ENCODE results near the gene MRPL19.
A peak's percentile ranks its signal among the peaks of the same experiment; 100 is the strongest.

The MRPL19 gene

DNA sequence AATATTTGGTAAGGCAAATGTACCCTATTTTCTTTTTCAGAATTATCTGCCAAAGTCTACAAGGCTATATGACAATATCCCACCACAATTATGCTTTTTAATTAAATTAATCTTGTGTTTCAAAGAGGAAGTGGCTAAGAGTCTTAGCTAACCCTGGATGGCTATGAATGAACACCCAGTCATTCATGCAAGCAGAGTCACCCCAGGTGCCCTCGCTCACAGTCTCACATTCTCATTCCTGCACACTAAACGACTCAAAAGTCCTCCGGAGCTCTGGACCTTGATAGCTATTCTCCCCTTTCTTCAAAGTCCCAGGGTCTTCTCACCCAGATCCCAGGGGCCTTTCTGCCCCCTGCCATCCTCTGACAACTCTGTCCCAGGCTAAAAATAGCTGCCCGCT is 42.1 kb upstream of the MRPL19 start:
- H3K4me3 ChIP-seq (ENCODE audit: insufficient read length, low read depth): no peak overlapping the region
- no peaks in the 10 kb centered on the region for H3K27me3 ChIP-seq (ENCODE audit: insufficient read depth, insufficient read length)
- no peak overlapping the region for H3K9ac ChIP-seq (ENCODE audit: insufficient read length, low read depth)
- H3K36me3 ChIP-seq (ENCODE audit: insufficient read depth, insufficient read length, low read length): no peaks in the 10 kb centered on the region
- H3K9me3 ChIP-seq (ENCODE audit: insufficient read depth, low read length): no peaks in the 10 kb centered on the region
- TF ChIP-seq ZNF274 (IDR thresholded peaks at IDR 0.05; ENCODE audit: low read depth, low read length) (no peak), YY1 (IDR thresholded peaks at IDR 0.05; ENCODE audit: insufficient read depth, insufficient read length) (no peak), SUZ12 (IDR thresholded peaks at IDR 0.05; ENCODE audit: extremely low read depth, insufficient read depth, insufficient read length) (no peak)
- H3K4me1 ChIP-seq (ENCODE audit: insufficient read depth, insufficient read length): peaks cover 4% of the 10 kb centered on the region
- no peak for DNase-seq (ENCODE audit: low read depth, low spot score)

DNA sequence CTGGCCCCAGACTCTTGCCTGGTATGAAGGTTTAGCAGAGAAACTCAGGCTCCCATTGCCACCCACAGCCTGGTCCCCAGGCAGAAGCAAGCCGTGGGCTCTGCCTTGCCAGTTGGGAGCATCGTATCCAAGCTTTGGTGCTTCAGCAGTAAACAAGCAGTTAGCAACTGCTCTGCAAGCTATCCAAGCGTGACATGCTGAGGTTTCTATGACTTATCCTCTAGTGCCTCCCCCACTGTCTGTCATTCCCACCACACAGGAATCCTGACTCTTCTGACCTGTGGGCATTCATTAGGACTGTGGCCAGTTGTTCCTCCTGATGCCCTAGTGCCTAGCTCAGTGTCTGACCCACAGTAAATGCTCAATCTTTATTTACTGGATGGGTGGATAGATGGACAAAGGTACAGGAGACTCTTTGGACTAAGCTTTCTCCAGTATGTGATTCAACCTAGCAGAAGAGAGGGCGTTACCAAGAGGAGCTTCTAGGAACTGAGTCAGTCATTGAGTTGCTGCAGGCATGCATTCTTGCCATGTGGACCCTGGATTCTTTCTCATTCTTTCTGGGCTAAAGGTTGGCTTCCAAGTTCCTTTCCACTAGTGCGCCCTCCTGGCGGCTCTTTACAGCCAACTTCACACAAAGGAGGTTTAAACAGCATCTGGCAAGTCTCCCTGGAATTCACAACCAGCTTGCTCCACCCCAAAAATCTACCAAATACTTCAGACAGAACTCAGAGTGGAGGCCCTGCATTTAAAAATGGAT is 40.6 kb upstream of the MRPL19 start:
- TF ChIP-seq ZNF274 (IDR thresholded peaks at IDR 0.05; ENCODE audit: low read depth, low read length) (no peak), SUZ12 (IDR thresholded peaks at IDR 0.05; ENCODE audit: extremely low read depth, insufficient read depth, insufficient read length) (no peak), YY1 (IDR thresholded peaks at IDR 0.05; ENCODE audit: insufficient read depth, insufficient read length) (no peak)
- Histone ChIP-seq H3K9me3 (ENCODE audit: insufficient read depth, low read length) (no peaks in the 10 kb centered on the region), H3K36me3 (ENCODE audit: insufficient read depth, insufficient read length, low read length) (no peaks in the 10 kb centered on the region), H3K9ac (ENCODE audit: insufficient read length, low read depth) (no peak overlapping the region), H3K4me1 (ENCODE audit: insufficient read depth, insufficient read length) (peaks cover 4% of the 10 kb centered on the region), H3K4me3 (ENCODE audit: insufficient read length, low read depth) (no peak overlapping the region), H3K27me3 (ENCODE audit: insufficient read depth, insufficient read length) (no peaks in the 10 kb centered on the region)
- DNase-seq (ENCODE audit: low read depth, low spot score): peak; percentile 23

DNA sequence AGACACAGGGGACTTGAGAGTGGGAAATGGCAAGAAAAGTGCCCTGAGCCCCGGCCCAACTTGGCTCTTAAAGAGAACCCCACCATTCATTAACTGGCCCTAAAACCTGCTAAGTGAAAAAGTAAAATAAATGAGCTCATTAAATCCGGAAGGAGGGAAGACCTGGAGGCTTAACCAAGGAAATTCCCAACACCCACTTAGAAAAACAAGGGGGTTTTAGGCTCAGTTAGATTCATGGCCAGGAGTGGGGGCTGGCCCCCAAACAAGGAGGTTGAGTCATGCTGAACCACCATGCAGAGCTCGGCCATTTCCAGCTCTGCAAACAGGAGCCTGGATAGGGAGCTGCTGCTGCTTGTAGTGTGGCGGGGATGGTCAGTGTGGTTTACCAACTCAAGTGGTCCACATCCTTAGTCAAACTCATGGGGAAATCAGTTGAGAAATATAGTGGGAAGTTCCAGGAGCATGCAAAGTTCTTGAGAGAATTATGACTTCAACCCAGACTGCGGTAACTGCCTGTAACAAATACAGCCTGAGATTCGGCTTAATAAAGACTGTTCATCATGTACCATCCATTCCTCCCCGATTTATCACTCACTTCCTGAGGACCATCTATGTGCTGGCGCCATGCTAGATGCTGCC is 39.7 kb upstream of the MRPL19 start:
- peaks cover 4% of the 10 kb centered on the region for H3K4me1 ChIP-seq (ENCODE audit: insufficient read depth, insufficient read length)
- H3K36me3 ChIP-seq (ENCODE audit: insufficient read depth, insufficient read length, low read length): no peaks in the 10 kb centered on the region
- H3K4me3 ChIP-seq (ENCODE audit: insufficient read length, low read depth): no peak overlapping the region
- H3K9ac ChIP-seq (ENCODE audit: insufficient read length, low read depth): no peak overlapping the region
- no peak for DNase-seq (ENCODE audit: low read depth, low spot score)
- no peaks in the 10 kb centered on the region for H3K27me3 ChIP-seq (ENCODE audit: insufficient read depth, insufficient read length)
- no peak for TF ChIP-seq YY1 (IDR thresholded peaks at IDR 0.05; ENCODE audit: insufficient read depth, insufficient read length)
- no peak for TF ChIP-seq SUZ12 (IDR thresholded peaks at IDR 0.05; ENCODE audit: extremely low read depth, insufficient read depth, insufficient read length)
- TF ChIP-seq ZNF274 (IDR thresholded peaks at IDR 0.05; ENCODE audit: low read depth, low read length): no peak
- H3K9me3 ChIP-seq (ENCODE audit: insufficient read depth, low read length): no peaks in the 10 kb centered on the region

DNA sequence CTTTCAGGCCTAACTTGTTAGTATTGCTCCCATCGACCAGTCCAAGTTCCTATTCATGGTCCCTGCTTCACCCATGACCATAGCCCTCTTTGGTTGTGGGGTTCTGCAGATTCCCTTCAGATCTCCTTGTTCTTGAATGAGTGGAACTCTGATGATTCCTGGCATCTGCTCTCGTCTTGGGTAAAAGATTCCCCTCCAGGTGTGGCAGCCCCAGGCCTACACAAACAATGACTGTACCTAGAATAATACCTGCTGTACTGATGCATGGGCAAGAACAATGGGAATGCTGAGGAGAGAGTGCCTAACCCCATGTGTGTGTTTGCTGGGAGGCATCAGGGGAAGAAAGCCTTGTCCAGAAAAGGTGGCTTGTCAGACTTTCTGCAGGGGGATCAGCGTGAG is 39.2 kb upstream of the MRPL19 start:
- no peak for DNase-seq (ENCODE audit: low read depth, low spot score)
- no peak overlapping the region for H3K4me3 ChIP-seq (ENCODE audit: insufficient read length, low read depth)
- no peaks in the 10 kb centered on the region for H3K27me3 ChIP-seq (ENCODE audit: insufficient read depth, insufficient read length)
- no peak for TF ChIP-seq SUZ12 (IDR thresholded peaks at IDR 0.05; ENCODE audit: extremely low read depth, insufficient read depth, insufficient read length)
- TF ChIP-seq YY1 (IDR thresholded peaks at IDR 0.05; ENCODE audit: insufficient read depth, insufficient read length): no peak
- no peak for TF ChIP-seq ZNF274 (IDR thresholded peaks at IDR 0.05; ENCODE audit: low read depth, low read length)
- H3K4me1 ChIP-seq (ENCODE audit: insufficient read depth, insufficient read length): peaks cover 4% of the 10 kb centered on the region
- no peak overlapping the region for H3K9ac ChIP-seq (ENCODE audit: insufficient read length, low read depth)
- H3K9me3 ChIP-seq (ENCODE audit: insufficient read depth, low read length): no peaks in the 10 kb centered on the region
- H3K36me3 ChIP-seq (ENCODE audit: insufficient read depth, insufficient read length, low read length): no peaks in the 10 kb centered on the region

DNA sequence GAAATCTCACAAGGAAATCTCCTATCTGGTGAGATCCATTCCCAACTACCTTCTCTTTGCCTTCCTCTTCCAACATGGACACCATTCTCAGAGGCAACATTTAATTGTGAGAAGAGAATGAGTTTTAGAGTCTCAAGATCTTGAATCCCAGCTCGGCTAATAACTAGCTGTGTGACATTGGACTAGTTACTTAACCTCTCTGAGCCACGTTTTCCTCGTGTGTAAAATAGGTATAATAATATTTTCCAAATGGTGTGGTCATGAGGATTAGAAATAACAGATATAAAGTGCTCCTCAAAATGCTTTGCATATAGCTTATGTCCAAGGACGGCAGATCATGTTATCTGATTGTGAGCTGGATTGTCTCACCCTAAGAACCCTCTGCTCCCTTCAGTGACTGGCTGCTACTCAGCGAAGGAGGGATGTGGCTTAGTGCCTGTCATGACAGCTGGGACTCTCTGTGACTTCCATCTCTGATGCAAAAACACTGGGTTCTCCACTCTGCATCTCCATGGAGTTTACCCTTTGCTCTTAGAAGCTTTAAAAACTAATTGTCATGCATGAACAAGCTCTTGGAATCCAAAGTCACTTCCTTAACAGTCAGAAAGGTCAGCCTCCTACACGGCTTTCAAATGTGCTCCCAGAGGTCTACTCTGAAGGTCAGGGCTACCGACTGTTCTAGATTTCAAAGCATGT is 38.4 kb upstream of the MRPL19 start:
- Histone ChIP-seq H3K4me3 (ENCODE audit: insufficient read length, low read depth) (no peak overlapping the region), H3K36me3 (ENCODE audit: insufficient read depth, insufficient read length, low read length) (no peaks in the 10 kb centered on the region), H3K9me3 (ENCODE audit: insufficient read depth, low read length) (no peaks in the 10 kb centered on the region), H3K27me3 (ENCODE audit: insufficient read depth, insufficient read length) (no peaks in the 10 kb centered on the region), H3K9ac (ENCODE audit: insufficient read length, low read depth) (no peak overlapping the region), H3K4me1 (ENCODE audit: insufficient read depth, insufficient read length) (peaks cover 4% of the 10 kb centered on the region)
- DNase-seq (ENCODE audit: low read depth, low spot score): peak; percentile 49
- TF ChIP-seq SUZ12 (IDR thresholded peaks at IDR 0.05; ENCODE audit: extremely low read depth, insufficient read depth, insufficient read length): no peak
- no peak for TF ChIP-seq ZNF274 (IDR thresholded peaks at IDR 0.05; ENCODE audit: low read depth, low read length)
- no peak for TF ChIP-seq YY1 (IDR thresholded peaks at IDR 0.05; ENCODE audit: insufficient read depth, insufficient read length)

DNA sequence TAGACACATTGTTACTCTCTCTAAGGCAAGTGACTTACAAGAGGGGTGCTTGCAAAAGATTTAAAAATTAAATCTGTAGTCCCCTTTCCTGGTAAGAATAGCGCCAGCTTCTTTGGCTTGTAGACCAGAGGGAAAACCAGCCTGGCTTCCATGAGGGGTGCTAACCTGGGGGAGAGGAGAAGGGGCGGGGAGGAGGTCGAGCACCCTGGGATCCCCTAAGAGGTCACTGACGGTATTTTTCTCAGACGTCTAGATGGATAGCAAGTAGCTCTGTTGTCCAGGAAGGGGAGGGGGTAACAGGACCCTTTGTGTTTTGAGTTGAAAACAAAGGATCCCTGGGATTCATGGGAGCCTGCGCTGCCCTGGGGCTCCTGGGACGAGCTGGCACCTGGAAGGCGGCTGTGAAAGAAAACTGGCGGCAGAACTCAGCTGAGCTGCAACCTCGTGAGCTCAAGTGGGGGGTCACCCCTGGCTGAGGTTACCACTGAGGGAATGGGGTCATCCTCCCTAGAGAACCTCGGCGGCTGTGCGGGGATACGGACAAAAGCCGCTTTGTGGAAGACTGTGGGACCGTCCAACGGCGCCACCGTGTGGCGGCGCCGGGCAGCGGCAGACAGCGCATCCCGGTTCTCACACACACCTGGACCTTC is 37.8 kb upstream of the MRPL19 start:
- Histone ChIP-seq H3K27me3 (ENCODE audit: insufficient read depth, insufficient read length) (no peaks in the 10 kb centered on the region), H3K9ac (ENCODE audit: insufficient read length, low read depth) (peak overlapping the region; percentile 61)
- DNase-seq (ENCODE audit: low read depth, low spot score): peak; percentile 62

More for the DNA sequence above, 37.8 kb upstream of the MRPL19 start:
- Histone ChIP-seq H3K4me1 (ENCODE audit: insufficient read depth, insufficient read length) (peaks cover 4% of the 10 kb centered on the region), H3K9me3 (ENCODE audit: insufficient read depth, low read length) (no peaks in the 10 kb centered on the region), H3K36me3 (ENCODE audit: insufficient read depth, insufficient read length, low read length) (no peaks in the 10 kb centered on the region), H3K4me3 (ENCODE audit: insufficient read length, low read depth) (peak overlapping the region; percentile 42)
- TF ChIP-seq ZNF274 (IDR thresholded peaks at IDR 0.05; ENCODE audit: low read depth, low read length): no peak
- no peak for TF ChIP-seq SUZ12 (IDR thresholded peaks at IDR 0.05; ENCODE audit: extremely low read depth, insufficient read depth, insufficient read length)
- no peak for TF ChIP-seq YY1 (IDR thresholded peaks at IDR 0.05; ENCODE audit: insufficient read depth, insufficient read length)

Measured in NT2/D1 (cell line).